ENCODE results near the gene LRCH4.

GRCh38 chr7:100553032-100553431, 32.9 kb downstream of the LRCH4 start:
- TF ChIP-seq, protein P1, sequence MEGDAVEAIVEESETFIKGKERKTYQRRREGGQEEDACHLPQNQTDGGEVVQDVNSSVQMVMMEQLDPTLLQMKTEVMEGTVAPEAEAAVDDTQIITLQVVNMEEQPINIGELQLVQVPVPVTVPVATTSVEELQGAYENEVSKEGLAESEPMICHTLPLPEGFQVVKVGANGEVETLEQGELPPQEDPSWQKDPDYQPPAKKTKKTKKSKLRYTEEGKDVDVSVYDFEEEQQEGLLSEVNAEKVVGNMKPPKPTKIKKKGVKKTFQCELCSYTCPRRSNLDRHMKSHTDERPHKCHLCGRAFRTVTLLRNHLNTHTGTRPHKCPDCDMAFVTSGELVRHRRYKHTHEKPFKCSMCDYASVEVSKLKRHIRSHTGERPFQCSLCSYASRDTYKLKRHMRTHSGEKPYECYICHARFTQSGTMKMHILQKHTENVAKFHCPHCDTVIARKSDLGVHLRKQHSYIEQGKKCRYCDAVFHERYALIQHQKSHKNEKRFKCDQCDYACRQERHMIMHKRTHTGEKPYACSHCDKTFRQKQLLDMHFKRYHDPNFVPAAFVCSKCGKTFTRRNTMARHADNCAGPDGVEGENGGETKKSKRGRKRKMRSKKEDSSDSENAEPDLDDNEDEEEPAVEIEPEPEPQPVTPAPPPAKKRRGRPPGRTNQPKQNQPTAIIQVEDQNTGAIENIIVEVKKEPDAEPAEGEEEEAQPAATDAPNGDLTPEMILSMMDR (IDR thresholded peaks at IDR 0.05) = no peak
- TF ChIP-seq EZH2 (IDR thresholded peaks at IDR 0.05; ENCODE audit: borderline replicate concordance, insufficient read depth, low read depth, low read length, poor library complexity, severe bottlenecking) = no peak
